GM23248 (cell line): ENCODE results near the gene MAN1C1. TPM values are rescaled to one million over a fixed set of nuclear protein-coding genes. Genes with fewer than 3 reads are reported as not detected.

Experiments
- DNase-seq: peaks from one replicate; pipeline ENCODE4 v3.0.0-alpha.2; 2015
- H2AFZ ChIP-seq: fragments of 200-600 bp; sonication (generic); 2 replicates; pipeline ENCODE4 v1.6.1; 2016; ENCODE audit warnings: antibody characterized with exemption
- H3F3A ChIP-seq: fragments of 200-600 bp; sonication (generic); 2 replicates; pipeline ENCODE4 v1.6.1; 2016; ENCODE audit warnings: mild to moderate bottlenecking, antibody characterized with exemption, mixed run types; ENCODE audit not compliant: insufficient read depth
- H3K27ac ChIP-seq: fragments of 200-600 bp; sonication (generic); 2 replicates; pipeline ENCODE4 v1.5.1; 2016; ENCODE audit warnings: mild to moderate bottlenecking
- H3K27me3 ChIP-seq: fragments of 200-600 bp; sonication (generic); replicated peaks from 2 replicates; pipeline ENCODE4 v1.6.1; 2016; ENCODE audit warnings: mild to moderate bottlenecking; ENCODE audit not compliant: insufficient read depth
- H3K36me3 ChIP-seq: fragments of 200-600 bp; sonication (generic); 2 replicates; pipeline ENCODE4 v1.6.1; 2016; ENCODE audit warnings: low read depth, mild to moderate bottlenecking
- H3K4me1 ChIP-seq: fragments of 200-600 bp; sonication (generic); 2 replicates; pipeline ENCODE4 v1.6.1; 2016; ENCODE audit warnings: mild to moderate bottlenecking; ENCODE audit not compliant: insufficient read depth
- H3K4me2 ChIP-seq: fragments of 200-600 bp; sonication (generic); one replicate; pipeline ENCODE4 v1.6.1; 2016; ENCODE audit warnings: mild to moderate bottlenecking; ENCODE audit not compliant: unreplicated experiment
- H3K4me3 ChIP-seq: fragments of 200-600 bp; sonication (generic); 2 replicates; pipeline ENCODE4 v1.5.1; 2016; ENCODE audit warnings: mild to moderate bottlenecking
- H3K79me2 ChIP-seq: fragments of 200-600 bp; sonication (generic); 2 replicates; pipeline ENCODE4 v1.6.1; 2016; ENCODE audit warnings: mild to moderate bottlenecking; ENCODE audit not compliant: insufficient read depth
- H3K9ac ChIP-seq: fragments of 200-600 bp; sonication (generic); 2 replicates; pipeline ENCODE4 v1.6.1; 2016; ENCODE audit warnings: mild to moderate bottlenecking
- H3K9me2 ChIP-seq: fragments of 200-600 bp; sonication (generic); 2 replicates; pipeline ENCODE4 v1.6.1; 2016; ENCODE audit warnings: mixed run types, mild to moderate bottlenecking, moderate library complexity; ENCODE audit not compliant: insufficient read depth
- H3K9me3 ChIP-seq: fragments of 200-600 bp; sonication (generic); one replicate; pipeline ENCODE4 v1.6.1; 2017; ENCODE audit warnings: low read depth
- H4K20me1 ChIP-seq: fragments of 200-600 bp; sonication (generic); 2 replicates; pipeline ENCODE4 v1.6.0; 2016; ENCODE audit not compliant: insufficient read depth
- EZH2 ChIP-seq: fragments of 200-600 bp; sonication (generic); IDR thresholded peaks from 2 replicates; pipeline ENCODE4 v1.6.1; 2018; ENCODE audit warnings: antibody characterized with exemption, mild to moderate bottlenecking; ENCODE audit not compliant: insufficient read depth, poor library complexity, severe bottlenecking
- EZH2phosphoT487 ChIP-seq: fragments of 200-600 bp; sonication (generic); IDR thresholded peaks from 2 replicates; pipeline ENCODE4 v1.6.1; 2018; ENCODE audit warnings: antibody characterized with exemption, moderate library complexity, mild to moderate bottlenecking, low read depth; ENCODE audit not compliant: insufficient read depth
- WGBS, 2 experiments: methylation state at CpG; one replicate each; pipeline ENCODE4 v1.1.6; 2015 to 2017; ENCODE audit warnings: low lambda C conversion rate in 2 of 2, low coverage in 1 of 2; ENCODE audit errors: missing lambda C conversion rate in 2 of 2; 5-methylcytosine and 5-hydroxymethylcytosine counted together
- in situ Hi-C: fragments of 300-500 bp; cut with MboI; formaldehyde crosslinking; loops from 2 replicates; pipeline ENCODE4 v1.15.0; 2020
- polyA plus RNA-seq: library from polyadenylated mRNA; unstranded; fragments of >200 nt; fragmentation: Nextera tagmentation; extraction: Ambion mirVana; gene quantifications from 2 replicates; pipeline ENCODE4 v1.2.1, GENCODE V29; 2016
- total RNA-seq: library from RNA; depleted of rRNA; stranded (reverse); fragments of >200 nt; shearing (Covaris generic); gene quantifications from 2 replicates; pipeline ENCODE4 v1.2.3, GENCODE V29; 2014

The MAN1C1 gene
- total and polyA plus RNA-seq, 2 experiments from 2014 or later: 0.29 to 1.1 TPM

DNA sequence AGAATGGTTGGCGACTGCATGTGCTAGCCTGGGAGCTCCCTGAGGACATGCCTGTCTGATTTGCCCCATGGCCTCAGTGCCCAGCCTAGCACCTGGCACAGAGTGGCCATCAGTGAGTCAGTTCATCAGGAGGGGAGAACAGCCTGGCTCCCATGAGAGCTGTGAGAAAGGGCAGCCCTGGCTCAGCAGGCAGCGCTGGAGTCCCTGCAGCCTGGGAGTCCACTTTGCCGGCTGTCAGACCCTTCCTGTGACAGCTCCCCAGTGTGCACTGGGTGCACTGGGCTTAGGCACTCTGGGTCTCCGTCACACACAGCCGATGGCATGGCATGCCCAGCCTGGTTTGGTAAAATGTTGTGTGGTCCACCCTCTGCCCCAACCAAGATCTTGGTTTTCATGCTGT, 44.5 kb upstream of the MAN1C1 start:
- DNase-seq: peak; percentile 17
- Histone ChIP-seq H3F3A (peaks cover 28% of the 10 kb centered on the region), H3K4me1 (peaks cover 29% of the 10 kb centered on the region), H3K4me2 (no peak overlapping the region), H3K9me2 (no peaks in the 10 kb centered on the region), H4K20me1 (no peaks in the 10 kb centered on the region), H3K4me3 (no peak overlapping the region), H3K27me3 (no peaks in the 10 kb centered on the region), H3K79me2 (no peaks in the 10 kb centered on the region), H3K36me3 (no peaks in the 10 kb centered on the region), H2AFZ (no peak overlapping the region), H3K27ac (no peak overlapping the region), H3K9ac (no peak overlapping the region), H3K9me3 (no peaks in the 10 kb centered on the region)
- in situ Hi-C loops: no loop called here
- no peak for TF ChIP-seq EZH2phosphoT487
- 57 to 65% methylated on average over 5 of the region's 5 CpGs for WGBS, 2 experiments

DNA sequence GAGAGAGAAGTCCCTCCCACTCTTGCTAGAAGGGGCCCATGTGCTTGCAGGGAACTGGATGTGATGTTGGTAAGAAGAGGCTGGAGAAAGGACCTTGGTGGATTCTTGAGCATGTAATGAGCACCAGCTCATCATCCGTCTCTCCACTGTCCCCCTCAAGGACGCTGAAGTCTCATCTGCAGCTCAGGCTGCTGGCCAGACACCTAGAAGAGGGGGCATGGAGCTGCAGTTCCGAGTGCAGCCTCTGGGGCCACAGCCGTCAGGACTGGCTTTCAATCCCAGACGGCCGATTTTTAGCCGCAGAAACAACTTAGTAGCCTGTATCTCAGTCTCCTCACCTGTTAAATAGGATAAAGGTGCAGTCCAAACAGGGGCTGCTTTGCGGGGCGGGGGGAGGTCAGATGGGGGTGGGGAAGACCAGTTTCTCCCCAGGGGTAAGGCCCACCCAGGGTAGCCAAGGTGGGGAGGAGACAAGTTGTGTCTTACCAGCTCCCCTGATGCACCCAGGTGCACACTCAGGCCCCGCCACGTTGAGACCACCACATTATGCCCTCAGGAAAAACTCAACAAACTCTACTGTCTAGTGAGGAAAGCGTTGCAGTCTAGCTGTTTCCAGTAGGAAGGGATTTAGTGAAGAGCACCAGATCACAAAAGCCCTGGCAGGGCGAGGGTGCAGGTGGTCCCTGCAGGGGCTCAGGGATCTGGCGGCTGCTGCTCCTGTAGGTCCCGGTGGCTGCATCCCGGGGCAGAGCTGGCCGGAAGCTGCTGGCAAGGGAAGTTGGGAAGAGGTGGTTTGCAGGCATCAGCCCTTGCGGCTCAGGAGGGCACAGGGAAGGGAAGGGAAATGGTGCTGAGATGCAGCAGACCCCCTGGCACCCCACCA, 43.6 kb upstream of the MAN1C1 start:
- no peak overlapping the region for H3K27ac ChIP-seq
- peaks cover 21% of the 10 kb centered on the region for H3K4me1 ChIP-seq
- in situ Hi-C loops: no loop called here
- no peak overlapping the region for H3K9ac ChIP-seq
- H2AFZ ChIP-seq: no peak overlapping the region
- H3K9me3 ChIP-seq: no peaks in the 10 kb centered on the region
- no peak overlapping the region for H3K4me3 ChIP-seq
- H3K9me2 ChIP-seq: no peaks in the 10 kb centered on the region
- TF ChIP-seq EZH2 (no peak), EZH2phosphoT487 (no peak)
- no peak overlapping the region for H3K4me2 ChIP-seq
- no peaks in the 10 kb centered on the region for H3K79me2 ChIP-seq
- WGBS, 2 experiments: 21 to 24% methylated on average over 18 of the region's 18 CpGs
- DNase-seq: peak; percentile 81
- H4K20me1 ChIP-seq: no peaks in the 10 kb centered on the region
- H3K36me3 ChIP-seq: no peaks in the 10 kb centered on the region
- H3F3A ChIP-seq: peaks cover 21% of the 10 kb centered on the region
- H3K27me3 ChIP-seq: no peaks in the 10 kb centered on the region

DNA sequence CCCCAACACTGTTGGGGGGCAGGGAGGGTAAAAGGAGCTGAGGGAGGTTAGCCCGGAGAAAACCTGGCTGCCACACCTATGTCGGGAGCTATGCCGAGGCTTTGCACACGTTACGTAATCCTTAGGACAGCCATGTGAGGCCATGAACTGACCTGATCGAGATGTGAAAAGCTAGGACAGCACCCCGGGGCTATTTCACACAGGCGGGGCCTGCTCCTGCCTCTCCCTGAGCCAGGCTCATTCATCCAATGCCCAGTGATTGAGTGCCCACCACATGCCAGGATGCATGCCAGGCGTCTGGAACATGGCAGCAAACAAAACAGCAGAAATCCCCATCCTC, 43.0 kb upstream of the MAN1C1 start:
- Histone ChIP-seq H3K4me3 (no peak overlapping the region), H3K9me3 (no peaks in the 10 kb centered on the region), H3K27ac (no peak overlapping the region), H3K9ac (no peak overlapping the region), H2AFZ (no peak overlapping the region), H3F3A (peaks cover 15% of the 10 kb centered on the region), H3K4me2 (no peak overlapping the region), H3K4me1 (peaks cover 15% of the 10 kb centered on the region), H3K27me3 (no peaks in the 10 kb centered on the region), H3K36me3 (no peaks in the 10 kb centered on the region), H3K79me2 (no peaks in the 10 kb centered on the region), H3K9me2 (no peaks in the 10 kb centered on the region), H4K20me1 (no peaks in the 10 kb centered on the region)
- in situ Hi-C loops: no loop called here
- 62 to 67% methylated on average over 9 of the region's 9 CpGs for WGBS, 2 experiments
- no peak for DNase-seq
- TF ChIP-seq EZH2 (no peak), EZH2phosphoT487 (no peak)

DNA sequence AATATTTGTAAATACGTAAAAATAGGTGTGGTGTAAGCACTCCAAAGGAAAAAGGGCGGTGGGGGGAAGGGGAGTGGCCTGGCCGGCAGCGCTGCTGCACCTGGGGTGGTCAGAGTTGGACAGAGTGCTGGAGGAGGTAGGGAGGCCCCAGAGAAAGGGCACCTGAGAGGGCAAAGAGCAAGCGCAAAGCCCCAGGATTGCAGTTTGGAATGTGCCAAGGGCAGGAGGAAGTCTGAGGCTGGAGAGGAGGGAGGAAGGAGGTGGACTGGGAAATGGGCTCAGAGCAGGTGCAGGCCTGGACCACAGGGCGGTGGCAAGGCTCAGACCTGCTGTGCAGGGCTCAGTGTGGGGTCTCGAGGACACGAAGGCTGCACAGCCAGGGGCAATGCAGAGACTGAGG, 42.6 kb upstream of the MAN1C1 start:
- no peaks in the 10 kb centered on the region for H3K79me2 ChIP-seq
- no peak overlapping the region for H3K4me2 ChIP-seq
- no peak overlapping the region for H3K9ac ChIP-seq
- H3K9me3 ChIP-seq: no peaks in the 10 kb centered on the region
- no peak for TF ChIP-seq EZH2
- no peak for TF ChIP-seq EZH2phosphoT487
- no peak overlapping the region for H3K27ac ChIP-seq
- WGBS, 2 experiments: 59 to 62% methylated on average over 7 to 8 of the region's 8 CpGs
- H3K27me3 ChIP-seq: no peaks in the 10 kb centered on the region
- H3K4me1 ChIP-seq: peaks cover 11% of the 10 kb centered on the region
- peaks cover 12% of the 10 kb centered on the region for H3F3A ChIP-seq
- no peaks in the 10 kb centered on the region for H3K9me2 ChIP-seq
- H3K4me3 ChIP-seq: no peak overlapping the region
- H2AFZ ChIP-seq: no peak overlapping the region
- H4K20me1 ChIP-seq: no peaks in the 10 kb centered on the region
- in situ Hi-C loops: no loop called here
- H3K36me3 ChIP-seq: no peaks in the 10 kb centered on the region
- DNase-seq: no peak

DNA sequence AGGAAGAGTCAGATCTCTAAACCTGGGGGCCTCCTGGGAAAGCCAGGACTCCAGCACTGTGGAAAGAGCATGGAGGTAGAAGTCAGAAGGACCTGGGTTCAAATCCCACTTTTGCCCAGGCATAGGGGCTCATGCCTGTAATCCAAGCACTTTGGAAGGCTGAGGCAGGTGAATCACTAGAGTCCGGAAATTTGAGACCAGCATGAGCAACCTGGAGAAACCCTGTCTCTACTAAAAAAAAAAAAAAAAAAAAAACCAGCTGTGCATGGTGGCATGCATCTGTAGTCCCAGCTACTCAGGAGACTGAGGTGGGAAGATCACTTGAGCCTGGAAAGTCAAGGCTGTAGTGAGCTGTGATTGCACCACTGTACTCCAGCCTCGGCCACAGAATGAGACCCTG, 41.4 kb upstream of the MAN1C1 start:
- Histone ChIP-seq H3K79me2 (no peaks in the 10 kb centered on the region), H3K4me1 (no peaks in the 10 kb centered on the region), H3K9me3 (no peaks in the 10 kb centered on the region), H3F3A (peaks cover under 1% of the 10 kb centered on the region; the same call in 1 of the 2 replicates), H3K9me2 (no peaks in the 10 kb centered on the region), H4K20me1 (no peaks in the 10 kb centered on the region), H2AFZ (no peak overlapping the region), H3K4me2 (no peak overlapping the region), H3K36me3 (no peaks in the 10 kb centered on the region), H3K9ac (no peak overlapping the region), H3K4me3 (no peak overlapping the region), H3K27me3 (no peaks in the 10 kb centered on the region), H3K27ac (no peak overlapping the region)
- no peak for DNase-seq
- WGBS, 2 experiments: 91 to 92% methylated on average over 2 of the region's 2 CpGs
- no peak for TF ChIP-seq EZH2phosphoT487
- TF ChIP-seq EZH2: no peak
- in situ Hi-C loops: no loop called here
